Loucy (cell line): ENCODE measurements around the gene PDGFRB.

Experiments used
- H2AFZ ChIP-seq: fragments of 200-600 bp; sonication (generic); 2 replicates; pipeline ENCODE4 v1.6.0; 2016; ENCODE audit warnings: antibody characterized with exemption, mild to moderate bottlenecking, low read length, moderate library complexity
- H3F3A ChIP-seq: fragments of 200-600 bp; 2 replicates; pipeline ENCODE4 v1.6.0; 2016; ENCODE audit warnings: antibody characterized with exemption, low read depth, mild to moderate bottlenecking
- H3K27me3 ChIP-seq: fragments of 200-600 bp; sonication (generic); 2 replicates; pipeline ENCODE4 v1.6.1; 2014; ENCODE audit warnings: low read length, mild to moderate bottlenecking; ENCODE audit not compliant: insufficient read depth, poor library complexity, severe bottlenecking
- H3K36me3 ChIP-seq: fragments of 200-600 bp; sonication (generic); 2 replicates; pipeline ENCODE4 v1.6.1; 2016; ENCODE audit warnings: low read length; ENCODE audit not compliant: insufficient read depth
- H3K4me1 ChIP-seq: fragments of 200-600 bp; sonication (generic); 2 replicates; pipeline ENCODE4 v1.5.1; 2014; ENCODE audit warnings: low read length, mild to moderate bottlenecking; ENCODE audit not compliant: insufficient read depth, poor library complexity, severe bottlenecking
- H3K4me2 ChIP-seq: fragments of 200-600 bp; sonication (generic); 2 replicates; pipeline ENCODE4 v1.6.0; 2014; ENCODE audit warnings: antibody characterized with exemption, low read length, low read depth, mild to moderate bottlenecking; ENCODE audit not compliant: poor library complexity, severe bottlenecking
- H3K4me3 ChIP-seq: fragments of 200-600 bp; sonication (generic); 2 replicates; pipeline ENCODE4 v1.5.1; 2014; ENCODE audit warnings: low read length, mild to moderate bottlenecking, mixed read lengths; ENCODE audit not compliant: poor library complexity, severe bottlenecking
- H3K79me2 ChIP-seq: fragments of 200-600 bp; sonication (generic); 2 replicates; pipeline ENCODE4 v1.6.1; 2014; ENCODE audit warnings: low read length; ENCODE audit not compliant: insufficient read depth
- H3K9ac ChIP-seq: fragments of 200-600 bp; sonication (generic); 2 replicates; pipeline ENCODE4 v1.6.0; 2014; ENCODE audit warnings: mild to moderate bottlenecking, low read depth, low read length, moderate library complexity; ENCODE audit not compliant: poor library complexity, severe bottlenecking
- H3K9me2 ChIP-seq: fragments of 200-600 bp; sonication (generic); replicated peaks from 2 replicates; pipeline ENCODE4 v1.6.1; 2016; ENCODE audit warnings: low read depth, low read length, mixed read lengths
- H3K9me3 ChIP-seq: fragments of 200-600 bp; sonication (generic); 2 replicates; pipeline ENCODE4 v1.6.1; 2014; ENCODE audit warnings: mild to moderate bottlenecking, antibody characterized with exemption, low read length, low read depth; ENCODE audit not compliant: insufficient read depth
- H4K20me1 ChIP-seq: fragments of 200-600 bp; sonication (generic); 2 replicates; pipeline ENCODE4 v1.6.0; 2014; ENCODE audit warnings: antibody characterized with exemption, low read length, mild to moderate bottlenecking; ENCODE audit not compliant: insufficient read depth, poor library complexity, severe bottlenecking
- EZH2phosphoT487 ChIP-seq: fragments of 200-600 bp; IDR thresholded peaks from 2 replicates; pipeline ENCODE4 v1.6.1; 2018; ENCODE audit warnings: antibody characterized with exemption, mild to moderate bottlenecking, moderate library complexity, borderline replicate concordance
- TF ChIP-seq, protein P1 (sequence below): fragments of 200-600 bp; sonication (generic); conservative IDR thresholded peaks from 2 replicates; pipeline ENCODE4 v1.5.1; 2014; ENCODE audit warnings: mild to moderate bottlenecking, antibody characterized with exemption, low read length

PDGFRB gene

GRCh38 chr5:150190987-150191386 is 35.3 kb upstream of the PDGFRB start:
- no peak for TF ChIP-seq EZH2phosphoT487
- TF ChIP-seq, protein P1, sequence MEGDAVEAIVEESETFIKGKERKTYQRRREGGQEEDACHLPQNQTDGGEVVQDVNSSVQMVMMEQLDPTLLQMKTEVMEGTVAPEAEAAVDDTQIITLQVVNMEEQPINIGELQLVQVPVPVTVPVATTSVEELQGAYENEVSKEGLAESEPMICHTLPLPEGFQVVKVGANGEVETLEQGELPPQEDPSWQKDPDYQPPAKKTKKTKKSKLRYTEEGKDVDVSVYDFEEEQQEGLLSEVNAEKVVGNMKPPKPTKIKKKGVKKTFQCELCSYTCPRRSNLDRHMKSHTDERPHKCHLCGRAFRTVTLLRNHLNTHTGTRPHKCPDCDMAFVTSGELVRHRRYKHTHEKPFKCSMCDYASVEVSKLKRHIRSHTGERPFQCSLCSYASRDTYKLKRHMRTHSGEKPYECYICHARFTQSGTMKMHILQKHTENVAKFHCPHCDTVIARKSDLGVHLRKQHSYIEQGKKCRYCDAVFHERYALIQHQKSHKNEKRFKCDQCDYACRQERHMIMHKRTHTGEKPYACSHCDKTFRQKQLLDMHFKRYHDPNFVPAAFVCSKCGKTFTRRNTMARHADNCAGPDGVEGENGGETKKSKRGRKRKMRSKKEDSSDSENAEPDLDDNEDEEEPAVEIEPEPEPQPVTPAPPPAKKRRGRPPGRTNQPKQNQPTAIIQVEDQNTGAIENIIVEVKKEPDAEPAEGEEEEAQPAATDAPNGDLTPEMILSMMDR = no peak
- Histone ChIP-seq H3K27me3 (no peaks in the 10 kb centered on the region), H3F3A (no peaks in the 10 kb centered on the region), H3K4me3 (no peak overlapping the region), H2AFZ (no peak overlapping the region), H3K79me2 (no peaks in the 10 kb centered on the region), H3K4me2 (no peak overlapping the region), H3K9me2 (no peaks in the 10 kb centered on the region), H3K4me1 (no peaks in the 10 kb centered on the region), H3K9me3 (no peaks in the 10 kb centered on the region), H3K36me3 (no peaks in the 10 kb centered on the region), H3K9ac (no peak overlapping the region), H4K20me1 (no peaks in the 10 kb centered on the region)

DNA sequence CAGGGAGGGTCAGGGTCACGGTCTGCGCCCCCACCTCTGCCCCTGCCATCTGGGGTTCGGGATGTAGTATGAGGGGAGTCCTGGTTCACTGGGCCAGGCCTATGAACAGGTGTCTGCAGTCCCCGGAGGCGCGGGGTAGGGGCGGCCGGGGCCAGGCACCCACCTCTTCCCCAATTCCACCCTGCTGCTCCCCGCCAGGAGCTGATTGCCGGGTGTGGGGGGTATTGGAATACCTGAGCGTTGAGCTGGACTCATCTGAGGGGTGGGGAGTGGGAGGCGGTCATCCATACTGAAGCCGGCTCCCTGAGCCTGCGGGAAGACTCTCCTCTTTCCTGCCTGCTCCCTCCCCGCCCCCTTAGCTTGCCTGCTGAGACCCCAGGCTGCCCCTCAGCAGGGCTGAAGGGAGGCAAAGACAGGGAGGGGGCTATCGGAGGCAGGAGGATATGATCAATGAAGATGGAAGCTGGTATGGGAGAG is 34.9 kb upstream of the PDGFRB start:
- Histone ChIP-seq H3K4me1 (no peaks in the 10 kb centered on the region), H2AFZ (no peak overlapping the region), H3K4me3 (no peak overlapping the region), H3K27me3 (no peaks in the 10 kb centered on the region), H3K79me2 (no peaks in the 10 kb centered on the region), H3K4me2 (no peak overlapping the region), H3K36me3 (no peaks in the 10 kb centered on the region), H3K9me3 (no peaks in the 10 kb centered on the region), H3K9ac (no peak overlapping the region), H4K20me1 (no peaks in the 10 kb centered on the region), H3F3A (no peaks in the 10 kb centered on the region), H3K9me2 (no peaks in the 10 kb centered on the region)
- no peak for TF ChIP-seq EZH2phosphoT487
- TF ChIP-seq, protein P1 = no peak

- TF ChIP-seq EZH2phosphoT487 = no peak
- TF ChIP-seq, protein P1 = no peak
- H2AFZ ChIP-seq = no peak within 1 kb of the TSS
These were observed 34.3 kb upstream of the PDGFRB start, which contains the start of gene SLC6A7 for GRCh38 chr5:150189728-150190502. Gene SLC6A7 (plus strand): TSS chr5:150190062. CDS start chr5:150190328, 266 bp downstream.

More at GRCh38 chr5:150189728-150190502, 34.3 kb upstream of the PDGFRB start, which contains the start of gene SLC6A7:
- Histone ChIP-seq H3K9me2 (no peaks in the 10 kb centered on the region), H3K36me3 (no peaks in the 10 kb centered on the region), H3K79me2 (no peaks in the 10 kb centered on the region), H3K9me3 (no peaks in the 10 kb centered on the region), H3K4me3 (no peak within 1 kb of the TSS), H3K4me2 (no peak within 1 kb of the TSS), H3K27me3 (no peaks in the 10 kb centered on the region), H3K9ac (no peak within 1 kb of the TSS), H3K4me1 (no peaks in the 10 kb centered on the region), H4K20me1 (no peaks in the 10 kb centered on the region), H3F3A (no peaks in the 10 kb centered on the region)
